K562 (cell line): ENCODE results near the gene IRF2BP1. TPM values are rescaled to one million over a fixed set of nuclear protein-coding genes. Genes with fewer than 3 reads are reported as not detected.

ENCODE experiments used
- SMARCE1 ChIP-seq: fragments of 450-650 bp; IDR thresholded peaks from 2 replicates; pipeline ENCODE4 v1.7.1; 2016; ENCODE audit warnings: mild to moderate bottlenecking
- SRSF1 ChIP-seq: fragments of 200-400 bp; formaldehyde crosslinking; IDR thresholded peaks from 2 replicates; pipeline ENCODE4 v1.6.1; 2017; ENCODE audit warnings: mild to moderate bottlenecking, low read depth, low read length, moderate library complexity
- ZBTB40 ChIP-seq, 2 experiments: fragments of 450-650 bp in 1 of 2; sonication (generic) in 1 of 2; formaldehyde crosslinking in 1 of 2; IDR thresholded peaks; 2 replicates each; pipeline versions ENCODE4 v1.7.1 to v1.9.0; 2016 to 2022; ENCODE audit warnings: inconsistent platforms in 1 of 2, mild to moderate bottlenecking in 1 of 2, missing genetic modification reagents in 1 of 2
- polyA plus RNA-seq, 8 experiments: library from polyadenylated mRNA; depleted of rRNA in 4 of 8; stranded (reverse) in 5 of 8; unstranded in 3 of 8; fragments of >200 nt; fragmentation: Nextera tagmentation in 2 of 8; fragmentation: Illumina TruSeq in 1 of 8; extraction: Ambion mirVana in 2 of 8; extraction: Trizol in 1 of 8; gene quantifications; 2 replicates each; pipeline versions ENCODE4 v1.2.1 to v1.2.3, GENCODE V29; 2011 to 2014; ENCODE audit warnings: inconsistent platforms in 1 of 8, missing spikeins in 1 of 8
- total RNA-seq, 7 experiments: library from RNA; depleted of rRNA in 6 of 7; stranded (reverse); fragments of >200 nt in 6 of 7; fragmentation: Illumina TruSeq in 2 of 7; extraction: Trizol in 2 of 7; gene quantifications; 2 replicates each; pipeline versions ENCODE4 v1.2.1 to v1.2.3, GENCODE V29; 2011 to 2021; ENCODE audit warnings: low replicate concordance in 1 of 7

Gene IRF2BP1
- total and polyA plus RNA-seq, 9 of the 15 experiments (the other 6 are each of a cell fraction or from before 2014, with no cell fraction given), result 0.61 to 35.9 (median 3.5) TPM

- TF ChIP-seq ZBTB40 (IDR thresholded peaks at IDR 0.05) (peak; percentile 43; the same call in 1 of the 2 replicates), ZBTB40 (CRISPR knock-in tag; IDR thresholded peaks at IDR 0.05) (no peak), SRSF1 (no peak), SMARCE1 (peak; percentile 23; the same call in 1 of the 2 replicates)
Observed at GRCh38 chr19:45864629-45865082, 21.3 kb downstream of the IRF2BP1 start (continued).
